Measurements from ENCODE around the gene NLRP11. TPM values are rescaled to one million over a fixed set of nuclear protein-coding genes. Genes with fewer than 3 reads are reported as not detected.

NLRP11 gene
- total and polyA plus RNA-seq, 9 of the 15 experiments (the other 6 are each of a cell fraction or from before 2014, with no cell fraction given) = 0.07 to 0.29 (median 0.12) TPM; not detected in 1

DNA sequence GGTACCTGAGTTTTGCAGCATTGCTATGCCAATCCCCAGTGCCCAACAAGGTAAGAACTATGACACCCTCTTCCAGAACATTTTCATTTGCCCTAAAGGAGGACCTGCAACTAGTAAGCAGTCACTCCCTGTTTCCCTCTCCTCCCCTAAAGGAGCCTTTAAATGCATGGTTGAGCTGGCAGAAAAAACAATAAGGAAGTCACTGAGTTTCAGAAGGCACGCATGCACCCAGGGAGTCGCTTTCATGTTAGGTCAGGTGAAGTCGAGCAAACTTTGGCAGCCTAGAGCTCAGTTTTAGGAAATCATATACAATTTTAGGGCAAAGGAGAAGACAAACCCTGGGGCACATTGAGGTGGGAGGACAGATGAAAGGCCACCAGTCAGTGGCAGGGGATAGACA is 11.8 kb downstream of the NLRP11 start (continued):
- TF ChIP-seq CREM (IDR thresholded peaks at IDR 0.05; ENCODE audit: low read depth) = no peak

DNA sequence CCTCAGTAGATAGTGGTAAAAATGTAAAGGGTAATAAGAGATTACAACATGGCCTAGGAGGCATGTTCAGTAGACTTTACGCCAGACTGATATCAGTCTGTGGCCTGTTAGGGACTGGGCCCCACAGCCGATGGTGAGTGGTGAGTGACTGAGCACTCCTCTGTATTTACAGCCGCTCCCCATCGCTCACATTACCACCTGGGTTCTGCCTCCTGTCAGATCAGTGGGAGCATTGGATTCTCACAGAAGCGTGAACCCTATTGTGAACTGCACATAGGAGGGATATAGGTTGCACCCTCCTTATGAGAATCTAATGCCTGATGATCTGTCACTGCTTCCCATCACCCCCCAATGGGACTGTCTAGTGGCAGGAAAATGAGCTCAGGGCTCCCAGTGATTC is 17.9 kb downstream of the NLRP11 start:
- no peaks in the 10 kb centered on the region for H3K79me2 ChIP-seq (ENCODE audit: control insufficient read depth, insufficient read depth, low read length)
- WGBS (ENCODE audit: insufficient coverage, low coverage, missing lambda C conversion rate) = 0% methylated on average over 5 of the region's 5 CpGs
- H4K20me1 ChIP-seq (replicated peaks; ENCODE audit: control insufficient read depth, insufficient read depth, low read length) = no peaks in the 10 kb centered on the region
- BruUV-seq (replicated peaks) = no TSS peak
- peaks cover 0 to 3% of the 10 kb centered on the region in 2 experiments; a peak in 1 of 5 replicates for H3K27me3 ChIP-seq (ENCODE audit: control insufficient read depth in 2 of 2, insufficient read depth in 2 of 2, low read length in 2 of 2)
- in situ Hi-C loops (cut with MboI) (loop anchor here (5.0 to 10.0 kb wide), 2 partner anchors 177 to 299 kb away; no protein-coding TSS in a partner anchor), intact Hi-C loops (cut with micrococcal nuclease) (no loop called here)
- H3K9ac ChIP-seq (ENCODE audit: insufficient read depth in 1 of 2, low read depth in 2 of 2, low read length in 2 of 2) = no peak overlapping the region
- H3K4me1 ChIP-seq (replicated peaks in 1 of 2; ENCODE audit: control insufficient read depth in 2 of 2, insufficient read depth in 2 of 2, low read length in 2 of 2) = peaks cover 0 to 2% of the 10 kb centered on the region in 2 experiments; a peak in 1 of 5 replicates
- no peak overlapping the region for H3K4me2 ChIP-seq (ENCODE audit: insufficient read depth, low read length)
- no peaks in the 10 kb centered on the region for H3K9me1 ChIP-seq (ENCODE audit: control insufficient read depth, insufficient read depth, low read length)
- POLR2A ChIA-PET = no interaction called here
- H3K27ac ChIP-seq (ENCODE audit: extremely low read depth, low read depth, low read length) = no peak overlapping the region
- CTCF ChIA-PET (ENCODE audit: low intra/inter-chr PET ratio) = no interaction called here
- no peak overlapping the region for H2AFZ ChIP-seq (ENCODE audit: low read depth, low read length)
- ATAC-seq (no peak), FAIRE-seq (no peak), DNase-seq (ENCODE audit: extremely low read depth in 1 of 4, low spot score in 3 of 4) (no peak)
- peaks cover 5% of the 10 kb centered on the region for H3K9me3 ChIP-seq (replicated peaks; ENCODE audit: control insufficient read depth, insufficient read depth, low read depth, low read length)
- H3K36me3 ChIP-seq (ENCODE audit: control insufficient read depth, insufficient read depth, low read length) = no peaks in the 10 kb centered on the region
- H3K4me3 ChIP-seq = no peak overlapping the region
- TF ChIP-seq NONO (IDR thresholded peaks at IDR 0.05; ENCODE audit: low read depth in 2 of 2, low read length in 1 of 2) = no peak
- no peak for TF ChIP-seq ZNF224 (CRISPR knock-in tag; IDR thresholded peaks at IDR 0.05)
- no peak for TF ChIP-seq XRCC4 (IDR thresholded peaks at IDR 0.05; ENCODE audit: extremely low read depth, insufficient read depth, insufficient read length)
- TF ChIP-seq MCM5 (IDR thresholded peaks at IDR 0.05; ENCODE audit: low read depth) = no peak
- no peak for TF ChIP-seq LEF1 (IDR thresholded peaks at IDR 0.05)
- TF ChIP-seq SUPT5H (IDR thresholded peaks at IDR 0.05) = no peak
- TF ChIP-seq ZKSCAN1 (IDR thresholded peaks at IDR 0.05; ENCODE audit: low read depth, low read length) = no peak
- TF ChIP-seq, protein P1, sequence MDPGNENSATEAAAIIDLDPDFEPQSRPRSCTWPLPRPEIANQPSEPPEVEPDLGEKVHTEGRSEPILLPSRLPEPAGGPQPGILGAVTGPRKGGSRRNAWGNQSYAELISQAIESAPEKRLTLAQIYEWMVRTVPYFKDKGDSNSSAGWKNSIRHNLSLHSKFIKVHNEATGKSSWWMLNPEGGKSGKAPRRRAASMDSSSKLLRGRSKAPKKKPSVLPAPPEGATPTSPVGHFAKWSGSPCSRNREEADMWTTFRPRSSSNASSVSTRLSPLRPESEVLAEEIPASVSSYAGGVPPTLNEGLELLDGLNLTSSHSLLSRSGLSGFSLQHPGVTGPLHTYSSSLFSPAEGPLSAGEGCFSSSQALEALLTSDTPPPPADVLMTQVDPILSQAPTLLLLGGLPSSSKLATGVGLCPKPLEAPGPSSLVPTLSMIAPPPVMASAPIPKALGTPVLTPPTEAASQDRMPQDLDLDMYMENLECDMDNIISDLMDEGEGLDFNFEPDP (CRISPR knock-in tag; IDR thresholded peaks at IDR 0.05) = no peak
- no peak for TF ChIP-seq ZNF23 (CRISPR knock-in tag; IDR thresholded peaks at IDR 0.05)
